GM19468 (cell line): ENCODE measurements around the gene ERP27.

ENCODE experiments used
- ATAC-seq: cut with Tn5 transposase; IDR thresholded peaks from one replicate; pipeline ENCODE4 v1.9.1; 2021; ENCODE audit warnings: mild to moderate bottlenecking, moderate library complexity, moderate number of reproducible peaks; ENCODE audit not compliant: unreplicated experiment; ENCODE audit errors: extremely low read depth

Gene ERP27

DNA sequence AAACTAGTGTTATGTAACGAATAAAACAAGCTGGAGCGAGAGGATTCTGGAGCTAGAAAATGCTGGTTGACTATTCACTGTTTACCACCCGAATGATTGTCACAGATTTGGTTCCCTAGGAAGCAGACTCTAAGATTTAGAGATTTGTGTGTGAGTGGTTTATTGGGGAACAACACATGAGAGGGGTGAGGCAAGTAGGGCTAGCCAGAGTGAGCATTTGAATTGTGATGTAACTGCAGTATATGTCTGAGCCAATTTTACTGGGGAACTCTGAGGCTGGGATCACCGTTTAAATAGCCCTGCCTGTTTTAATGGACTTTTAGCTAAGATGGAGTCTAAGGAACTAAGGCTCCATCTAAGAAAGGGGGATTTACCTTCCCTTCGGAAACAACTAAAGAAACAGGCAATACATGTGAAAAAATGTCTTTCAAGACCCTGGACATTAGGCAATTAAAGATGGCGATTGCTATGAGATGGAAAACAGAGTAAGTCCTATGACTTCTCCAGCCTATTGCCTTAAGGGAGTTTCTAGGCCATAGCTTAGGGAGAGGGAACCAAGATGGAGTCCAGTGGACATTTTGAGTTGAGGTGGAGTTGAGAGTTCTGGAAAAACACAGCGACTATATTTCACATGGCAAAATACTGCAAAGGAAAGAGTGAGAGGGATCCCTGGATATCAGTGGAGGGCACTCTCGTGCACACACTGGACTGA lies 59.0 kb downstream of the ERP27 start:
- no peak for ATAC-seq

- ATAC-seq = no peak
These were observed 59.8 kb downstream of the ERP27 start for GRCh38 chr12:14878488-14878887.

DNA sequence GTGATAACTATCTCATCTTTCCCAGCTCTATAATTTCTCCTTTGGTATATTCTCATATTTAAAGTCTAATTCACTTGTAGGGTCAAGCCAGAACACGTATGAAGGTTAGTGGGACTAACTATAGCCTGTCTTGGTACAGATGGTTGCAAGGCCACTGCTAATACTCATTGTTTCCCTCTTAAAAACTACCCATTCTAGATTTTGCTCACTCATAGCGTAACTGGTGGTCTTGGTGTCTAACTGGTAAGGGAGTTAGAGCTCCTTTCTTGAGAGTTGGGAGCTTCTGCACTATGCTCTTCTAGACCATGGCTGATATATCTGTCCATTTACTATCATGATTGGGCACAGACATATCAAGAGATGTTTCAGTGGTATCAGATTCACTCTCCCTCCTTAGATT lies 61.5 kb downstream of the ERP27 start:
- no peak for ATAC-seq

GRCh38 chr12:14874882-14875281 lies 63.5 kb downstream of the ERP27 start:
- no peak for ATAC-seq

- no peak for ATAC-seq
These were observed 64.7 kb downstream of the ERP27 start for GRCh38 chr12:14873440-14874185.

DNA sequence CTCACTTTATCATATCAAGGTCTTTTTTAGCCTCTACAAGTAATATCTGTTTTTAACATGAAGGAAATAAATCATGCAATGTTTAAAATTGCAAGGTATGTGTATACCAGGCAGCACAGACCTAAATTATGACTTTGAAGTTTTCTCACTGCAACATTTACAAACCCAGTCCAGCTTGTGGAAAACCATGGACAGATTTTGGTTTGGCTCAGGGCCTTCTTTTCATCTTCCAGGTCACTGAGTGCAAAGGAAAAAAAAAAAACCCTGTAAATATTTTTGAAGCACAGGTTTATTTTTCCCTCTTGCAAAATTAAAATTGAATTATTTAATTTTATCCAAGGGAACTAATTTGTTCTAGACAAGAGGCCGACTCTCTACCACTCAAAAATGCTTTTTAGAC lies 66.5 kb downstream of the ERP27 start:
- no peak for ATAC-seq

DNA sequence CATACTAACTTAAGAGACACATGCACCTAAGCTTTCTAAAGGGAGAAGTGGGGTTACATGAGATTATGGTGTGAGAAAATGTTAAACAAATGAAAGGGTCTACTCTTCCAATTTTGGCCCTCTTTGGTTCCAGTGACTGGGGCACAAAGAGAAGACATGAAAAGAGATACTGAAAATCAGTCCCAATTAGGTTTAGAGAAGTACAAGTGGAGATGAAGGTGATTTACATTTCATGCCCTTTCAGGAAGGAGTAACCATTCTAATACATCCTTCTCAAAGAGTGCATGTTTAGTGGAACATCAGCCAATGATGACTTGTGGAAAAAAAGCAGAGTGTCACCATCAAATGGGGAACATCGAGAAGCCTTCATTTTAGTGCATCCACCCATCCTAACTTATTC lies 67.1 kb downstream of the ERP27 start:
- ATAC-seq = no peak

DNA sequence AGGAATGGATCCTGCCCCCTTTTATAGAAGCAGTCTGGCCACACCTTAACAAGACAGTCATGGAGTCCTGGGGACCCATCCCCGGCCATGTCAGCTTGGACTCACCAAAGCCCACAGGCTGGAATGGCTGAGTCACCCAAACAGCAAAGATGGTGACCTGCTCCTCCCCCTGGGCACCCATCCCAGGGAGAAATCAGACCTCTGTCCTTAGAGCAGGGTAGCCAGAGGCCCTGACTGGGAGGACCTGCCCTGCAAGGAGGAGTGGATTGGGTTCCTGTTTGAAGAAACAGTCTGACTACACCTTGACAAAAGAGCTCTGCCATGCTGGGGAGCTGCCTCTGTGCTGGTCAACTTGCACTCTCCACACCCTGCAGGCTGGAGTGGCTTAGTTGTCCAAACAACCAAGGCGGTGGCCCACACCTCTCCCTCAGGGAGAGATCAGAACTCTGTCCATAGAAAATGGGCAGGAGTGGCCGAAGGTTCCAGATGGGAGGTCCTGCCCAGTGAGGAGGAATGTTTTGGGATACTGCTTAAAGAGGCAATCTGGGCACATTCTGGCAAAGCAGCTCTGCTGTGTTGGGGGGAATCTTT lies 69.3 kb downstream of the ERP27 start:
- ATAC-seq = no peak
